Activated naive CD4-positive, alpha-beta T cell treated with anti-CD3 and anti-CD28 coated beads, Interleukin-2, amount 10 ng/mL, durations not matched to agents 7 days and 5 days (primary cell): Measurements from ENCODE around the gene TMEM179.

Experiments
- CTCF ChIA-PET: fragments of 350-600 bp; sonication (Branson Sonifier 250); formaldehyde crosslinking; loops from one replicate; lab custom pipeline; 2021; ENCODE audit warnings: antibody characterized with exemption; lab: Charles Lee
- DNase-seq: peaks from one replicate; pipeline ENCODE4 v3.0.0-alpha.2; 2020
- H3K27ac Mint-ChIP-seq: one replicate; pipeline ENCODE4 v1.8.0; 2021; ENCODE audit warnings: mild to moderate bottlenecking, moderate library complexity, mixed read lengths
- H3K27me3 Mint-ChIP-seq: one replicate; pipeline ENCODE4 v1.8.0; 2021; ENCODE audit warnings: mild to moderate bottlenecking, mixed read lengths
- H3K36me3 Mint-ChIP-seq: one replicate; pipeline ENCODE4 v1.8.0; 2021; ENCODE audit warnings: mixed read lengths
- H3K4me1 Mint-ChIP-seq: one replicate; pipeline ENCODE4 v1.8.0; 2021; ENCODE audit warnings: mixed read lengths
- H3K4me3 Mint-ChIP-seq: one replicate; pipeline ENCODE4 v1.8.0; 2021; ENCODE audit warnings: mild to moderate bottlenecking, moderate library complexity, mixed read lengths
- H3K9me3 Mint-ChIP-seq: one replicate; pipeline ENCODE4 v1.8.0; 2021; ENCODE audit warnings: mixed read lengths

TMEM179 gene

DNA sequence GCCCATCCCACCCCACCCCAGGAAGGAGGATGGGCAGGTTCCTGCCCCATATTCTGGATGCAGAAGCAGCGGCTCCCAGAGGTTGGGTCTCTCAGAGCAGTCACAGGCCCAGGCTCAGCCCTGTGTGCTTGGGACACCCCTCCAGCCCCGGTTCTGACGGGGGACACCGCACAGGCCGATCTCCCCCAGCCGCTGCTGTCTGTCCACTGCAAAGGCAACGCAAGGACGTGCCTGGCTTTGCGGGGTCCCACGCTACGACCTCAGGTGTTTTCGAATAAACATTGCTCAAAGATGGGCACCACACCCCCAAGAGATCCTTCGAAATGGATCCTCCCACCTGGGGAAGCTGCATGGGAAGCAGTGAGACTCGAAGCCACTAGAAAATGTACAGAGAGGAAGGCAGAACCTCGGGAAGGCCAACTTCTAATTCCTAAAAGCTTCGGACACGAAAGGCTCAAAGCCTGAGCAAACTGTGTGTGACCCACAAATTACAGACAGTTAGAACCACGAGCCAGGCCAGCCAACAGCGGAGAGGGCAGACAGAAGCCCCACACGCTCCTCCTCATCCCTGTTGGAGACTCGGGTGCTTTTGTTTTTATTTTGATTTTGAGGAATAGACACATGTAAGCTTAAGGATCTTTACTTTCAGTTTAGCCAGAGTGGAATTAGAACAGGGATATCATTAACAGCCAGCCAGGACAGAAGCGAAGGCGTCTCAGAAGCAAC is 14.2 kb downstream of the TMEM179 start:
- CTCF ChIA-PET: no interaction called here
- no peak overlapping the region for H3K4me3 Mint-ChIP-seq
- H3K36me3 Mint-ChIP-seq: no peaks in the 10 kb centered on the region

DNA sequence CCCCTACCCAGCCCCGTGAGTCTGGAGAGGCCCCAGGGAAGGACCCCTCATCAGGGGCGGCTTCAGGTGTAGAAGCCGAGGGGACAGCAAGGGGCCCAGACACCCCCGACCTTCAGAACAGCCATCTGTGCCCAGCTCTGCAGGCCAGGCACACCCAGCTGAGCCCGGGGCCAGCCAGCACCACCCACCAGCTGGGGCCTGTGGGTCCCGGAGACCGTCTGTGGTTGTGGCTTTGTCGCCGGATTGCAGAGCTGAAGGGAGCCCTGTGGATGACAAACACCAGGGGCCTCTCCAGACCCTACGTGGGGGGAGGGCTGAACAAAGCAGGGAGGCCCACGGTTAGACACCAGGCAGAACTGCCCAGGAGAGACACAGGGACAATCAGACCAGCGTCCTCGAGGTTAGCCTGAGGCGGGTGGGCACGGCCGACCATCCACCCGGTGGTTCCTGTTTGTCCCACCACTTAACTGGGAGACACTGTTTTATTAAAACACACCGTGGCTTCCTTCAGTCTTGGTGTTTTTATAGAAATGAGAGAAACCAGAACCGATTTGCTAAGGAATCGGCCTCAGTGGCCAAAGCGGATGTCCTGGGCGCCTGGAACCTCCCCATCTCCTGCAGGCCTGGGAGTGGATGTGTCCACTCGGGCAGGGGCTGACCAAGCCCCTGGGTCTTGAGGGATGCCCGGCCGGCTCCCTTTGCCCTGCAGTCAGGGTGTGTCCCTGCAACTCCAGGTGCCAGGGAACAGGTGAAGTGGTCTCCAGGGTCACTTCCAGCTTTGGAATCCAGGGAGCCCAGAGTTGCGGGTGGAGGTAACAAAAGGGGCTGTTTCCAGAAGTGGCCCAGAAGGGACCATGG is 15.0 kb downstream of the TMEM179 start:
- Mint-ChIP-seq H3K4me3 (no peak overlapping the region), H3K9me3 (no peaks in the 10 kb centered on the region), H3K4me1 (no peaks in the 10 kb centered on the region), H3K36me3 (no peaks in the 10 kb centered on the region), H3K27me3 (peaks cover 7% of the 10 kb centered on the region), H3K27ac (no peak overlapping the region)
- CTCF ChIA-PET: no interaction called here
- no peak for DNase-seq

More for the DNA sequence above, 14.2 kb downstream of the TMEM179 start:
- H3K27ac Mint-ChIP-seq: no peak overlapping the region
- no peak for DNase-seq
- H3K27me3 Mint-ChIP-seq: peaks cover 7% of the 10 kb centered on the region
- no peaks in the 10 kb centered on the region for H3K9me3 Mint-ChIP-seq
- H3K4me1 Mint-ChIP-seq: no peaks in the 10 kb centered on the region

DNA sequence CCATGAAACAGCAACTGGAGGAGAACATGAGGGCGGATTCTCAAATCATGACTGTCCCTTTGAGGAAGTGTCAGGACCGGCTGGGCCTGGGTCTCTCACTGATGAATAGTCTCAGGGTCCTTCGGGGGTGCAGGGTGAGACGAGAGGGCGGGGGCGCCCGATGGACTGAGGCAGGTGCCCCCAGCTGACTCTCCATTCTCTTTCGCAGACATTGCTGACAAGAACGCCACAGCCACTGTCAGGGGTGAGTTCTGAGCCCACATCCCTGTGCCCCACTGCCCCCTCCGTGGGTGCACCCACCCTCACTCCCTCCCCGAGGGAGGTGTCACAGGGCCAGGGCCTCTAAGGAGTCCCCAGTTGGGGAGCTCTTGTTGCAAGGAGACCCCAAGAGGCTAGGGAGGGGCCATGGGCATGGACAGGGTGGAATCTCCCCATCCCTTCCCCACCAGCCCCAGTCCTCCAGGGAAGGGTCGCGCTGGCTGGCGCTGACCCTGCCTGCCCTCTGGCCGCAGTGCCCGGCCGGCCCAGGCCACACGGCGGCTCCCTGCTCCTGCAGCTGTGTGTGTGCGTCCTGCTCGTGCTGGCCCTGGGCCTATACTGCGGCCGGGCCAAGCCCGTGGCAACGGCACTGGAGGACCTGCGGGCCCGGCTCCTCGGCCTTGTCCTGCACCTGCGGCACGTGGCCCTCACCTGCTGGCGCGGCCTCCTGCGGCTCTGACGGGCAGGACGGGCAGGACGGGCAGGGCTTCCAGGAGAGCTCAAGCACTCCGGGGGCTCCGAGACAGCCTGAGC is 16.3 kb downstream of the TMEM179 start:
- no peak overlapping the region for H3K27ac Mint-ChIP-seq
- no peaks in the 10 kb centered on the region for H3K36me3 Mint-ChIP-seq
- no peak overlapping the region for H3K4me3 Mint-ChIP-seq
- CTCF ChIA-PET: no interaction called here
- H3K9me3 Mint-ChIP-seq: no peaks in the 10 kb centered on the region
- no peak for DNase-seq
- H3K4me1 Mint-ChIP-seq: no peaks in the 10 kb centered on the region
- peaks cover 7% of the 10 kb centered on the region for H3K27me3 Mint-ChIP-seq

DNA sequence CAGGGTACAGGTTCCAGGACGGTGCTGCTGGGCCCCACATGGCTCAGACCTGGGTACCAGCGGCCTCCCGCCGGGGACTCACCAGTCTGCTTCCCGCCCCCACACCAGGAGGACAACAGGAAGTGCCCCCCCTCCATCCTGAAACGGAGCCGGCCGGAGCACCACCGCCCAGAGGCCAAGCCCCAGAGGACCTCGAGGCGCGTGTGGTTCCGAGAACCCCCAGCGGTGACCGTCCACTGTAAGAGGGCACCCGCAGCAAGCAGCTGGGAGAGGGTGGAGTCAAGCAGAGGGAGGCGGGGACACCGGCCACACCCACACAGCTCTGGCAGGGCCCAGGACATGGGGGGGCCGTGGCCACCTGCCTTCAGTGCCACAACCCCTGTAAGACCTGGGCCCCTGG is 16.9 kb downstream of the TMEM179 start:
- no peak overlapping the region for H3K4me3 Mint-ChIP-seq
- H3K27me3 Mint-ChIP-seq: peaks cover 7% of the 10 kb centered on the region
- H3K36me3 Mint-ChIP-seq: no peaks in the 10 kb centered on the region
- no peak overlapping the region for H3K27ac Mint-ChIP-seq
- no peak for DNase-seq
- H3K9me3 Mint-ChIP-seq: no peaks in the 10 kb centered on the region
- CTCF ChIA-PET: no interaction called here
- no peaks in the 10 kb centered on the region for H3K4me1 Mint-ChIP-seq

DNA sequence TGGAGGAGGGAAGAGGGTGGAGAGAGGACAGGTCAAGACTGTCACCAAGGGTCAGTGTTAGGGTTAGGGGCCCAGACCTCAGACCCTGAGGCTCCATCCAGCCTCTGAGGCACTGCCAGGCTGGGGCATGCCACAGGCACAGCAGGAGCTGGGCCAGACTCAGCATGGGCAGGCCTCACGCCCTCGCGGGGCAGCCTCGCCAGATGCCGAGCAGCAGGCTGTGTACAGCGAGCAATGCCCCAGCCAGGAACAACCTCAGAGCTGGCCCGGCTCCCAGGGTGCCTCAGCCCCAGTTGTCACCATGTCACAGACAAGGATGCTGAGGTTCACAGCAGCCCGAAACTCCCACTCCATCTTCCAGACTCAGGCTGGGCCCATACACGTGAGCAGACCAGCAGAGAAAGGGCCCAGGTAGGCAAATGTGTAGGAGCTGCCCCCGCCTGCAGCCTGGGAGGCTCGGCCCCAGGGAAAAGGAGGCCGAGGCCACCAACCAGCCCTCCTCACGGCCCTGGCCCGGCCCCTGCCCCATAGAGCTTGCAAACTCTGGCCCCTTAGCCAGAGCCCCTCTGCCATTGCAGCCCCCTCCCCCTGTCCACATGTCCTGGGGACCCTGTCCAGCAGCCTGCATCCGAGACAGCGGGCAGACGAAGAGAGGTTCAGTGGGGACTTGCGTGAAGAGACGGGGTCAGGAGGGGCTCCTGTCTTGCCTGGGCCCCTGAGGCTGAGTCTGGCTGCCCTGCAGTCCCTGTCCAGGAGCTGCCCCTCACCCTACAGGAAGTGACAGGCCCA is 17.5 kb downstream of the TMEM179 start:
- Mint-ChIP-seq H3K27ac (no peak overlapping the region), H3K9me3 (no peaks in the 10 kb centered on the region), H3K36me3 (no peaks in the 10 kb centered on the region), H3K4me3 (no peak overlapping the region), H3K4me1 (no peaks in the 10 kb centered on the region), H3K27me3 (peaks cover 7% of the 10 kb centered on the region)
- CTCF ChIA-PET: no interaction called here
- DNase-seq: no peak

- no peaks in the 10 kb centered on the region for H3K9me3 Mint-ChIP-seq
- H3K4me3 Mint-ChIP-seq: no peak overlapping the region
- CTCF ChIA-PET: no interaction called here
- no peak overlapping the region for H3K27ac Mint-ChIP-seq
- no peak for DNase-seq
- H3K27me3 Mint-ChIP-seq: peaks cover 7% of the 10 kb centered on the region
- H3K36me3 Mint-ChIP-seq: no peaks in the 10 kb centered on the region
- H3K4me1 Mint-ChIP-seq: no peaks in the 10 kb centered on the region
Observed at GRCh38 chr14:104585966-104586697, 18.4 kb downstream of the TMEM179 start.

DNA sequence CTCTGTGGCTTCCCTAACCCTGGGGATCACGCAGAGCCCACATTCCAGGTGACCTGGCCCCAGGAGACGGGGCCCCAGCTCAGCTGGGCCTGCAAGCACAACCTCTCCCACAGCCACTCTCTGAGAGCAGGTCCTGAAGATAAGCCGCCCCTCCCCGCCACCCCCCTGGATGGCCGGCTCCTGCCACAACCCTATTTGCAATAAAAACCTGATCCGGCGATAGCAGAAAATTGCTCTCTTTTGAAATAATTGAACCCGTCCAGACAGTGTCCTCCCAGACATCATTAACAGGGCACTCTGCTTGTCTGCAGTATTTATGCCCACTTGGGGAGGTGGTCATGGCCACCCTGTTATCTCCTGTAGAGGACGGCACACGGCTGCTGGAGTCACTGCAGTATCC is 20.0 kb downstream of the TMEM179 start:
- Mint-ChIP-seq H3K4me3 (no peak overlapping the region), H3K36me3 (no peaks in the 10 kb centered on the region), H3K27me3 (peaks cover 7% of the 10 kb centered on the region), H3K9me3 (no peaks in the 10 kb centered on the region), H3K4me1 (no peaks in the 10 kb centered on the region), H3K27ac (no peak overlapping the region)
- CTCF ChIA-PET: no interaction called here
- no peak for DNase-seq

DNA sequence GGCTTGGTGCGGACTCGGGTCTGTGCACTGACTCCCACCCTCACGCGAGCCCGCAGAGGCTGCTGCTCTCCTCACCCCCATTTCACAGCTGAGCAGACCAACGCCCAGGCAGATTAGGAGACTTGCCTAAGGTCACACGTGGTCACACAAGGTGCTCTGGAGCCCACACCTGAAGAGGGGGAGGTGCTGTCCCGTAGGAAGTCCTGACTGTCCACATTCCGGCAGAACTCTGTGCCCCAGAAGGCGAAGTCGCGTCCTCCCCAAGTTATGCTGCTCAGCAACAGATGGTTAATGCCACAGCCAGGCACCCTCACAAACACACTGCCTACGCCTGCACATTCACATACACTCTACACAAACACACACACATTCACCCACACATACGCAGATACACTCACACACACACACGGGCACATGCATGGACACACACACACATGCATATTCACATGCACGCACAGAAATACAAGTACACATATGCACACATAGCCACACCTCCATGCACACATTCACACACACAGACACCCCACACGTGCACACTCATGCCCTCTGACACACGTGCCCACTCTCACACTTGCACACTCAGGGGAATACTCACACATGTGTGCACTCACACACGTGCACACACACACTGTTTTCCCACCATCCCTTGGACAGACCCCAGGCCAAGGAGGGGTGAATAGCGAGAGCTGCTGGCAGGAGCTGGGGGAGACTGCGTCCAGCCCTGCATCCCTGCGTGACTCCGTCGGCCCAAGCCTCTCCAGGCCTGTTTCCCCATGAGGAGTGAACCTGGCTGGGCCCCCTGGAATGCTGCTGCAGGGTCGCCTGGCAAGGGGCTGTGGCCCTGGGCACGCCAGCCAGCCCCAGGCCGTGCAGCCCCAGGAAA is 20.9 kb downstream of the TMEM179 start:
- no peaks in the 10 kb centered on the region for H3K4me1 Mint-ChIP-seq

DNA sequence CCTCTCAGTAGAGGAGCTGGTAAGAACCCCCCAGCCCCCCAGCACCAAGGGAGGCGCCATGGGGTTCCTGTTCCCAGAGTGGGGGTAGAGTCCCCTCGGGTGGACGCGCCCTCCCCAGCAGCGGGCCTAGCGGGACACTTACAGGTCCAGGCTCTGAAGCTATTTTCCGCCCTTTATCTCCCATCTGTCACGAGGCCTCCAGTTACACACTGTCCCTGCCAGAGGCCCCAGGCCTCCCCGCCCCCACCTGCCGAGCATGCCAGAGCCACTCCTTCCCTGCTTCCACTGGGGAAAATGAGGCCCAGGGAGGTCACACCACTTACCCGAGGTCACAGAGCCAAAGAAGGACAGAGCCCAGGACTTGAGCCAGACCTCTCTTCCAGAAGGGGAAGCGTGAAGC is 21.9 kb downstream of the TMEM179 start:
- H3K9me3 Mint-ChIP-seq: no peaks in the 10 kb centered on the region
- H3K4me1 Mint-ChIP-seq: no peaks in the 10 kb centered on the region
- CTCF ChIA-PET: no interaction called here
- peak overlapping the region; percentile 33 for H3K27ac Mint-ChIP-seq
- DNase-seq: no peak
- H3K4me3 Mint-ChIP-seq: no peak overlapping the region
- H3K36me3 Mint-ChIP-seq: no peaks in the 10 kb centered on the region
- H3K27me3 Mint-ChIP-seq: peaks cover 7% of the 10 kb centered on the region

More for the DNA sequence above, 20.9 kb downstream of the TMEM179 start:
- H3K27ac Mint-ChIP-seq: no peak overlapping the region
- H3K9me3 Mint-ChIP-seq: no peaks in the 10 kb centered on the region
- no peak for DNase-seq
- H3K4me3 Mint-ChIP-seq: no peak overlapping the region
- CTCF ChIA-PET: interaction anchor here (0.6 kb wide), 1 partner anchor 512 kb away, joined by 3 read pairs; no protein-coding TSS in a partner anchor
- H3K27me3 Mint-ChIP-seq: peaks cover 7% of the 10 kb centered on the region
- H3K36me3 Mint-ChIP-seq: no peaks in the 10 kb centered on the region

- no peaks in the 10 kb centered on the region for H3K4me1 Mint-ChIP-seq
- no peak overlapping the region for H3K4me3 Mint-ChIP-seq
- no peak for DNase-seq
- H3K36me3 Mint-ChIP-seq: no peaks in the 10 kb centered on the region
- no peak overlapping the region for H3K27ac Mint-ChIP-seq
- CTCF ChIA-PET: no interaction called here
- H3K9me3 Mint-ChIP-seq: no peaks in the 10 kb centered on the region
- peaks cover 7% of the 10 kb centered on the region for H3K27me3 Mint-ChIP-seq
Observed at GRCh38 chr14:104582005-104582404, 22.6 kb downstream of the TMEM179 start.

DNA sequence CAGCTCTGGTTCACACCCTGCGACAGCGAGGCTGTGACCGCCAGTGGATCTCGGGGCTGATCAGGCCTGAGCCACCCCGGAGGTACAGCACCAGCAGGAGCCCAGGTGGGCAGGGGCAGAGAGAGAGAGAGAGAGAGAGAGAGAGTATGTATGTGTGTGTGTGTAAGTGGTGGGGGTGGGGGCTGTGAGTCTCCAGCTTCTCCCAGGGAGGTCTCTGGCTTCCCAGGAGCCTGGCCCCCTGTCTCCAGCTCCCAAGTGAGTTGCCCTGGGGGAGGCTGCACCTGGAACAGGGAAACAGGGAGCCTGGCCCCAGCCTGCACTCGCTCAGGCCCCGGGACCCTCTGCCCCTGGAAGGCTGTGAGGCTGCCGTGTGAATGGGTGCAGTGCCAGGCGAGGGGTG is 23.1 kb downstream of the TMEM179 start:
- Mint-ChIP-seq H3K27ac (no peak overlapping the region), H3K9me3 (no peaks in the 10 kb centered on the region), H3K27me3 (peaks cover 4% of the 10 kb centered on the region), H3K4me1 (no peaks in the 10 kb centered on the region), H3K36me3 (no peaks in the 10 kb centered on the region), H3K4me3 (no peak overlapping the region)
- CTCF ChIA-PET: no interaction called here
- no peak for DNase-seq

- Mint-ChIP-seq H3K36me3 (no peaks in the 10 kb centered on the region), H3K27ac (no peak overlapping the region), H3K4me1 (no peaks in the 10 kb centered on the region), H3K4me3 (no peak overlapping the region), H3K27me3 (no peaks in the 10 kb centered on the region), H3K9me3 (no peaks in the 10 kb centered on the region)
- CTCF ChIA-PET: no interaction called here
- no peak for DNase-seq
Observed at GRCh38 chr14:104580961-104581360, 23.6 kb downstream of the TMEM179 start.
